Type B pancreatic cell (in vitro differentiated cells): ENCODE measurements around the gene PLXNA1. TPM values are rescaled to one million over a fixed set of nuclear protein-coding genes. Genes with fewer than 3 reads are reported as not detected.

Experiments used
- DNase-seq: peaks from one replicate; pipeline ENCODE4 v3.0.0; 2021; ENCODE audit warnings: mixed read lengths; ENCODE audit not compliant: unreplicated experiment; ENCODE audit errors: extremely low spot score
- H3K27ac Mint-ChIP-seq: 2 replicates; pipeline ENCODE4 v1.8.0; 2021; ENCODE audit warnings: mild to moderate bottlenecking, mixed read lengths
- H3K27me3 Mint-ChIP-seq: 2 replicates; pipeline ENCODE4 v1.8.0; 2021; ENCODE audit warnings: mixed read lengths
- H3K36me3 Mint-ChIP-seq: 2 replicates; pipeline ENCODE4 v1.8.0; 2021; ENCODE audit warnings: mixed read lengths
- H3K4me1 Mint-ChIP-seq: one replicate; pipeline ENCODE4 v1.8.0; 2021; ENCODE audit warnings: mixed read lengths; ENCODE audit not compliant: unreplicated experiment
- H3K4me3 Mint-ChIP-seq: 2 replicates; pipeline ENCODE4 v1.8.0; 2021; ENCODE audit warnings: mild to moderate bottlenecking, mixed read lengths
- H3K9me3 Mint-ChIP-seq: 2 replicates; pipeline ENCODE4 v1.8.0; 2021; ENCODE audit warnings: mixed read lengths
- total RNA-seq: library from RNA; stranded (reverse); gene quantifications from 2 replicates; pipeline ENCODE4 v1.2.1, GENCODE V29; 2021; ENCODE audit warnings: low replicate concordance
- TF ChIP-seq, protein P1 (sequence below): fragments of 200-600 bp; sonication (generic); conservative IDR thresholded peaks from 2 replicates; pipeline ENCODE4 v1.5.0; 2021; ENCODE audit warnings: antibody characterized with exemption, mild to moderate bottlenecking

PLXNA1 gene
- total RNA-seq, 1 donor from 2014 or later: 59.2 TPM

DNA sequence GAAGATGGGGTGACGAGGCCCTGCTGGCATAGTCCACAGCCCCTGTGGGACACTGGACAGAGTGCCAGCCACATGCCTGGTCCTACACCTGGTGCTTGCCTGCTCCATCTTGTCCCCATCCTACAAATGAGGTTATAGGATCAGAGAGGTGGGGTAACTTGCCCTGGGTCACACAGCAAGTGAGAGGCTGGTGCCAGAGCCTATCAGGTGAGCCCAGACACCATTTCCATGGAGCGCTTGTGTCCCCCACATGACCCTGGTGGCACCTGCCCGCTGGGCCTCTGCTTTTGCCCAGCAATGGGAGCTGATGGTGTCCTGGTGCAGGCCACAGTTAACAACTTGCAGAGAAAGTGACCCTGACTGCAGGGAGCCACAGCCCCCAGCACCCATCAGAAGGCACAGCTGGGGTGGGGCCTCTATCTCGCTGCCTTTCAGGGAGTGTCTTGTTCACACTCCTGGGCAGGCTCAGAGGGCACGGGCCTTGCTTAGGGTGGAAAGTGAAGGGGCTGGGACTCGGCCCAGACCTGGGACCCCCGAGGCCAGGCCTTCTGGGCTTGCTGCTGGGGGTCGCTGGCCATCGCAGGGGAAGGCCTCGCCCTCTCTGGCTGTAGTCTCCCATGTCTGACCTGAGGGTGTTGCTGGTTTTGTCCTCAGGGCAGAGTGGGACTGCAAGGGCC lies 7.2 kb downstream of the PLXNA1 start:
- no peak for DNase-seq
- peaks cover 4% of the 10 kb centered on the region for H3K36me3 Mint-ChIP-seq
- no peak overlapping the region for H3K27ac Mint-ChIP-seq
- peaks cover 8% of the 10 kb centered on the region for H3K4me1 Mint-ChIP-seq
- TF ChIP-seq, protein P1, sequence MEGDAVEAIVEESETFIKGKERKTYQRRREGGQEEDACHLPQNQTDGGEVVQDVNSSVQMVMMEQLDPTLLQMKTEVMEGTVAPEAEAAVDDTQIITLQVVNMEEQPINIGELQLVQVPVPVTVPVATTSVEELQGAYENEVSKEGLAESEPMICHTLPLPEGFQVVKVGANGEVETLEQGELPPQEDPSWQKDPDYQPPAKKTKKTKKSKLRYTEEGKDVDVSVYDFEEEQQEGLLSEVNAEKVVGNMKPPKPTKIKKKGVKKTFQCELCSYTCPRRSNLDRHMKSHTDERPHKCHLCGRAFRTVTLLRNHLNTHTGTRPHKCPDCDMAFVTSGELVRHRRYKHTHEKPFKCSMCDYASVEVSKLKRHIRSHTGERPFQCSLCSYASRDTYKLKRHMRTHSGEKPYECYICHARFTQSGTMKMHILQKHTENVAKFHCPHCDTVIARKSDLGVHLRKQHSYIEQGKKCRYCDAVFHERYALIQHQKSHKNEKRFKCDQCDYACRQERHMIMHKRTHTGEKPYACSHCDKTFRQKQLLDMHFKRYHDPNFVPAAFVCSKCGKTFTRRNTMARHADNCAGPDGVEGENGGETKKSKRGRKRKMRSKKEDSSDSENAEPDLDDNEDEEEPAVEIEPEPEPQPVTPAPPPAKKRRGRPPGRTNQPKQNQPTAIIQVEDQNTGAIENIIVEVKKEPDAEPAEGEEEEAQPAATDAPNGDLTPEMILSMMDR: no peak
- H3K9me3 Mint-ChIP-seq: no peaks in the 10 kb centered on the region
- no peaks in the 10 kb centered on the region for H3K27me3 Mint-ChIP-seq
- no peak overlapping the region for H3K4me3 Mint-ChIP-seq

DNA sequence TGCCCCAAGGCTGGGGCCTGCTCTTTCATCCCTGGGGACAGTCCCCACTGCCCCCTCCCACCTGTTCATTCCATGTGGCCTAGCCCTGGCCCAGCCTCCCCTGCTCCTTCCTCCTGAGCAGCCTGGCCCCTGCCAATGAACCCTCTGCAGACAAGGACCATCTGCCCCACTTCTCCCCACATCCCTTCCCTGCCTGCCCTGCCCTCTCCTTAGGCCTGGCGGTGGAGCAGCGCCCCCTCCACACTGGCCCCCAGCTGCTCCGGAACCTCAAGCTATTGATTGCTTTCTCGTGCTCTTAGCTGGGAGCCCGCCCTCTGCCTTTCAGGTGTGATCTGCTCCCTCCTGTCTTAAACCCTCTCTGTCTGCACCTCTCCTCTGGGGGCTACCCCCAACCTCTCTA lies 8.0 kb downstream of the PLXNA1 start:
- Mint-ChIP-seq H3K36me3 (peaks cover 4% of the 10 kb centered on the region), H3K27ac (no peak overlapping the region), H3K9me3 (no peaks in the 10 kb centered on the region), H3K27me3 (no peaks in the 10 kb centered on the region), H3K4me3 (no peak overlapping the region), H3K4me1 (peaks cover 3% of the 10 kb centered on the region)
- DNase-seq: no peak
- TF ChIP-seq, protein P1: no peak

DNA sequence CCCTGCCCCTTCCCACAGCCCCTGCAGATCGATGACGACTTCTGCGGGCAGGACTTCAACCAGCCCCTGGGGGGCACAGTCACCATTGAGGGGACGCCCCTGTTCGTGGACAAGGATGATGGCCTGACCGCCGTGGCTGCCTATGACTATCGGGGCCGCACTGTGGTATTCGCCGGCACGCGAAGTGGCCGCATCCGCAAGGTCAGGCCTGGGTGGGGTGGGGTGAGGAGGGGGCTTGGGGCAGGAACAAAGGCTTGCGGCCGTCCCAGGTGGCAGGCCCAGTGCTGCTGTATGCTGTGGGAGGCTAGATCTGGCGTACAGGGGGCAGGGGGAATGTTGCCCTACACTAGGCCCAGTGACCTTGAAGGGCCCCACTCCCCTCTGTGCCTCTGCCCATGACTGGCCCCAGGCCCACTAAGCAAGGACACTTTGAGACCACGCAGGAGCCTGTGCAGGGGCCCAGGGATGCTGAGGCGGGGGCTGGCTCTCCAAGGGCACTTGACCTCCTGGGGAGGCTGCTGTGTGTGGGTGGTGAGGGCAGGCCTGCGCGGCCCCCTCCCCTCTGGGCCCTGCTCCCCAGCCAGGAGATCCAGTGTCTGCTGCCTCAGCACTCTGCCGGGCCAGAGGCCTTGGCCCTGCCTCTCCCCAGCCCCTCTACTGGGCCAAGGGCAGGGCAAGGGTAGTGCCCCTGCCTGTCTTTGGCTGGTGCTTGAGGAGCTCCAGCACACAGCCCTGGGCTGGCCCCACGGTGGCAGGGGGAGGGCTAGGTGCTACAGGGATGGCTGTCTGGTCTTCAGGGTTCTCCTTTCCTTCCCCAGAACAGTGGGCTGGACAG lies 8.7 kb downstream of the PLXNA1 start:
- Mint-ChIP-seq H3K36me3 (peaks cover 4% of the 10 kb centered on the region), H3K4me3 (no peak overlapping the region), H3K27ac (no peak overlapping the region), H3K9me3 (no peaks in the 10 kb centered on the region), H3K4me1 (no peaks in the 10 kb centered on the region), H3K27me3 (no peaks in the 10 kb centered on the region)
- TF ChIP-seq, protein P1: no peak
- DNase-seq: no peak

DNA sequence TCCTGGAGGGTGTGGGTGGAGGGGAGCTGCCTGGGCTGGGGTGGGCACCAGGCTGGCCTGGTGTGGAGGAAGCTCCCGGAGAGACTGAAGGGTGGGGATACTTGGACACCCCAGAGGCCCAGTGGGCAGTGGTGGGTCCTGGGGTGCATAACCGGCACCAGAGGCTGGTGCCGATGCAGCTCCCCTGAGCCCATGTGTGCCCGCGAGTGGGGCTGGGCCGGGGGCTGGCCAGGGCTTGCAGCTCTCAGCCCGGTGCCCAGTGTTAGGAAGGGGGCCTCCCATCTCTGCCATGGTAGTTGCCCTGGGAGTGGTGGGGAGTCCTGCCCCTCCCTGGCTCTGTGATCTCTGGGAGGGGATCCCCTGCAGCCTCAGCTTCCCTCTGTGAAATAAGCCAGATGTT lies 9.3 kb downstream of the PLXNA1 start:
- TF ChIP-seq, protein P1: no peak
- DNase-seq: no peak
- no peaks in the 10 kb centered on the region for H3K4me1 Mint-ChIP-seq
- H3K36me3 Mint-ChIP-seq: peaks cover 4% of the 10 kb centered on the region
- H3K4me3 Mint-ChIP-seq: no peak overlapping the region
- no peaks in the 10 kb centered on the region for H3K27me3 Mint-ChIP-seq
- no peaks in the 10 kb centered on the region for H3K9me3 Mint-ChIP-seq
- no peak overlapping the region for H3K27ac Mint-ChIP-seq

DNA sequence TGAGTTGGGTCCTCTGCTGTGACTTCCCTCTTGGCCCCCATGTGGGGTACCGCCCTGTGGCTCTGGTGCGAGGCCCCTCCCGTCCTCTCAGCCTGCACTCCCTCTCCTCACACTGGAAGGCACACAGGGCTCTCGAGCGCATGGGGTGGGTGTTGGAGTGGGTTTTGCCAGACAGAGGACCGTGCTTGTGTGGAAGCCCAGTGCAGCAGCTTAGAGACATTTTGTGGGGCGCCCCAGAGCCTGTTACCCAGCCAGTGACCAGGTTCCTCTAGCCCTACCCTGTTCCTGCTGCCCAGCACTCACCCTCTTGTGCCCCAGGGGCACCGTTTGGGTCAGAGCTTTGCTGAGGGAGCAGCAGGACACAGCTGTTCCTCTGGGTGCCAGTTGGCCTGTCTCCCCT lies 9.9 kb downstream of the PLXNA1 start:
- H3K36me3 Mint-ChIP-seq: peaks cover 4% of the 10 kb centered on the region
- H3K27me3 Mint-ChIP-seq: no peaks in the 10 kb centered on the region
- no peak overlapping the region for H3K27ac Mint-ChIP-seq
- H3K4me1 Mint-ChIP-seq: peaks cover 1% of the 10 kb centered on the region
- TF ChIP-seq, protein P1: no peak
- H3K4me3 Mint-ChIP-seq: no peak overlapping the region
- H3K9me3 Mint-ChIP-seq: no peaks in the 10 kb centered on the region
- DNase-seq: no peak
